HepG2 (cell line): ENCODE measurements around the gene ITPK1. TPM values are rescaled to one million over a fixed set of nuclear protein-coding genes. Genes with fewer than 3 reads are reported as not detected.

Experiments used
- ARID2 ChIP-seq: sonication (generic); formaldehyde crosslinking; IDR thresholded peaks from 2 replicates; pipeline ENCODE4 v1.8.1; 2022; ENCODE audit warnings: mild to moderate bottlenecking, missing genetic modification reagents, borderline replicate concordance
- DR1 ChIP-seq: sonication (generic); formaldehyde crosslinking; IDR thresholded peaks from 2 replicates; pipeline ENCODE4 v1.8.0; 2021; ENCODE audit warnings: mild to moderate bottlenecking, missing genetic modification reagents, inconsistent platforms
- ESRRA ChIP-seq: sonication (generic); formaldehyde crosslinking; IDR thresholded peaks from 2 replicates; pipeline ENCODE4 v1.5.1; 2020; ENCODE audit warnings: mild to moderate bottlenecking, low read depth, missing genetic modification reagents
- HNF4G ChIP-seq, 2 experiments: sonication (generic) in 1 of 2; formaldehyde crosslinking in 1 of 2; IDR thresholded peaks; 2 replicates each; pipeline versions ENCODE4 v1.4.0 to v1.6.1; 2011 to 2020; ENCODE audit warnings: borderline replicate concordance in 2 of 2, low read depth in 2 of 2, mild to moderate bottlenecking in 2 of 2, low read length in 1 of 2, missing genetic modification reagents in 1 of 2, moderate library complexity in 1 of 2
- JARID2 ChIP-seq: sonication (generic); formaldehyde crosslinking; IDR thresholded peaks from 2 replicates; pipeline ENCODE4 v1.8.1; 2023; ENCODE audit warnings: missing genetic modification reagents, inconsistent platforms; ENCODE audit not compliant: insufficient replicate concordance
- KDM5A ChIP-seq: fragments of 200-600 bp; sonication (generic); IDR thresholded peaks from 2 replicates; pipeline ENCODE4 v1.7.0; 2018; ENCODE audit warnings: antibody characterized with exemption, mild to moderate bottlenecking, low read length, borderline replicate concordance
- MTF2 ChIP-seq: sonication (generic); formaldehyde crosslinking; IDR thresholded peaks from 2 replicates; pipeline ENCODE4 v1.5.0; 2020; ENCODE audit warnings: missing genetic modification reagents, borderline replicate concordance
- NFE2L1 ChIP-seq: sonication (generic); formaldehyde crosslinking; IDR thresholded peaks from 2 replicates; pipeline ENCODE4 v1.4.0; 2020; ENCODE audit warnings: missing genetic modification reagents, mild to moderate bottlenecking, borderline replicate concordance
- RBM39 ChIP-seq: fragments of 200-400 bp; formaldehyde crosslinking; IDR thresholded peaks from one replicate; pipeline ENCODE4 v1.6.1; 2018; ENCODE audit warnings: antibody characterized with exemption, mild to moderate bottlenecking, low read depth, low read length; ENCODE audit not compliant: poor library complexity, severe bottlenecking
- ZNF343 ChIP-seq: sonication (generic); formaldehyde crosslinking; IDR thresholded peaks from 2 replicates; pipeline ENCODE4 v1.4.0; 2020; ENCODE audit warnings: mild to moderate bottlenecking, missing genetic modification reagents
- ZNF562 ChIP-seq: sonication (generic); formaldehyde crosslinking; IDR thresholded peaks from 2 replicates; pipeline ENCODE4 v1.8.0; 2022; ENCODE audit warnings: missing genetic modification reagents, borderline replicate concordance
- ZNF703 ChIP-seq: sonication (generic); formaldehyde crosslinking; IDR thresholded peaks from 2 replicates; pipeline ENCODE4 v1.5.1; 2020; ENCODE audit warnings: missing genetic modification reagents, mild to moderate bottlenecking, moderate library complexity, borderline replicate concordance
- polyA plus RNA-seq, 8 experiments: library from polyadenylated mRNA; depleted of rRNA in 3 of 8; stranded (reverse) in 7 of 8; unstranded in 1 of 8; fragments of >200 nt; fragmentation: Illumina TruSeq in 4 of 8; extraction: Trizol in 4 of 8; gene quantifications; 2 replicates each; pipeline versions ENCODE4 v1.2.1 to v1.2.3, GENCODE V29; 2011 to 2016; ENCODE audit warnings: low read depth in 4 of 8, missing spikeins in 1 of 8, mixed read lengths in 1 of 8; ENCODE audit not compliant: insufficient read depth in 1 of 8
- total RNA-seq, 5 experiments: library from RNA; depleted of rRNA; stranded (reverse); fragments of >200 nt; fragmentation: Illumina TruSeq; extraction: Trizol; gene quantifications; 2 replicates each; pipeline ENCODE4 v1.2.3, GENCODE V29; 2016; ENCODE audit warnings: low read depth in 1 of 5
- TF ChIP-seq, protein P1 (sequence below): sonication (generic); formaldehyde crosslinking; IDR thresholded peaks from 2 replicates; pipeline ENCODE4 v1.5.0; 2020; ENCODE audit warnings: mild to moderate bottlenecking, missing genetic modification reagents, moderate library complexity
- TF ChIP-seq, protein P2 (sequence below): sonication (generic); formaldehyde crosslinking; IDR thresholded peaks from 2 replicates; pipeline ENCODE4 v1.8.0; 2022; ENCODE audit warnings: missing genetic modification reagents, low read depth, mild to moderate bottlenecking, borderline replicate concordance
- TF ChIP-seq, protein P3 (sequence below): sonication (generic); formaldehyde crosslinking; IDR thresholded peaks from 2 replicates; pipeline ENCODE4 v1.5.1; 2020; ENCODE audit warnings: mild to moderate bottlenecking, missing genetic modification reagents, borderline replicate concordance
- TF ChIP-seq, protein P4 (sequence below), 2 experiments: sonication (generic) in 1 of 2; formaldehyde crosslinking in 1 of 2; IDR thresholded peaks; 2 replicates each; pipeline versions ENCODE4 v1.5.1 to v1.6.1; 2011 to 2020; ENCODE audit warnings: borderline replicate concordance in 1 of 2, low read depth in 1 of 2, low read length in 1 of 2, mild to moderate bottlenecking in 1 of 2, missing genetic modification reagents in 1 of 2, moderate library complexity in 1 of 2

Gene ITPK1
- total and polyA plus RNA-seq, 2 of the 13 experiments (the other 11 are each of a cell fraction or from before 2014, with no cell fraction given) = 20.5 to 47.5 TPM

DNA sequence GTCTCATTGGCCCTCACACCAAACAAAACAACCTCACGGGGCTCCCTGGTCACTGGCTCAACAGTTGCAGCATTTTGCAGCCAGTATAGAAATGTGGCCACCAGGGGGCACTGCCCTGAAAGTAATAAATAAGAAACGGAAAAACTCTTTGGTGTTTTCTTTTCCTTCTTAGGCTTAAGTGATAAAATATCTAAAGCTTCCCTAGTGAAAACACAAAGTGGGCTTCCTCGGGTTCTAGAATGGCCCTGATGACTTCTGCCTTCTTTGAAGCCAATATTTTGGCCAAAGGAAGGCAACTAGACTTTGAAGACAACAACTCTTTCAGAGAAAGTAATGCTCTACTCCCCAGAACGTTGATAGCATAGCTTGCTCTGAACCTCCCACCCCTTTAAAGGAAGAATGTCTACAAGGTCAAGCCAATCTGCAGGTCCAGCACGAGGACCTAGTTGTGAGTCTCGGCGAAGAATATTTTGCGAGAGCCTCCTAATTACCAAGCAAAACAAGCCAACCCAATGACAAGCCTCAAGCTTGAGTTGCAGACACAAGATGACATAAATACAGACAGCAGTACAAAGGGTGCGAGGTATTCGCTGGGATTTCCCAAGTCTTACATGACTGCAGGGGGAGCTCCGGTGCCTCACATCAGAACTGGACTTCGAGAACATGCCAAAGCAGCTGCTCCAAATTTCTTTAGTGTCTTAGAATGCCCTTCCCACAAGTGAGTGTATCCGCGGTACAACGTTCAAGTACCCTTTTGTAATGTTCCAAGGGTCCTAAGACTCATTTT lies 2.6 kb downstream of the ITPK1 start (continued):
- TF ChIP-seq KDM5A (no peak; the same call in 1 of the 2 replicates), ZNF562 (CRISPR knock-in tag) (no peak), DR1 (no peak), ZNF703 (no peak), ZNF343 (no peak), MTF2 (CRISPR knock-in tag) (no peak), ARID2 (CRISPR knock-in tag) (no peak), ESRRA (CRISPR knock-in tag) (no peak), HNF4G (IDR thresholded peaks at IDR 0.05; ENCODE audit: borderline replicate concordance, low read depth, low read length) (peak; percentile 46; the same call in 1 of the 2 replicates), HNF4G (CRISPR knock-in tag; IDR thresholded peaks at IDR 0.05; ENCODE audit: borderline replicate concordance, low read depth) (no peak), RBM39 (no peak), NFE2L1 (CRISPR knock-in tag) (no peak), JARID2 (CRISPR knock-in tag) (no peak)
- TF ChIP-seq, protein P1, sequence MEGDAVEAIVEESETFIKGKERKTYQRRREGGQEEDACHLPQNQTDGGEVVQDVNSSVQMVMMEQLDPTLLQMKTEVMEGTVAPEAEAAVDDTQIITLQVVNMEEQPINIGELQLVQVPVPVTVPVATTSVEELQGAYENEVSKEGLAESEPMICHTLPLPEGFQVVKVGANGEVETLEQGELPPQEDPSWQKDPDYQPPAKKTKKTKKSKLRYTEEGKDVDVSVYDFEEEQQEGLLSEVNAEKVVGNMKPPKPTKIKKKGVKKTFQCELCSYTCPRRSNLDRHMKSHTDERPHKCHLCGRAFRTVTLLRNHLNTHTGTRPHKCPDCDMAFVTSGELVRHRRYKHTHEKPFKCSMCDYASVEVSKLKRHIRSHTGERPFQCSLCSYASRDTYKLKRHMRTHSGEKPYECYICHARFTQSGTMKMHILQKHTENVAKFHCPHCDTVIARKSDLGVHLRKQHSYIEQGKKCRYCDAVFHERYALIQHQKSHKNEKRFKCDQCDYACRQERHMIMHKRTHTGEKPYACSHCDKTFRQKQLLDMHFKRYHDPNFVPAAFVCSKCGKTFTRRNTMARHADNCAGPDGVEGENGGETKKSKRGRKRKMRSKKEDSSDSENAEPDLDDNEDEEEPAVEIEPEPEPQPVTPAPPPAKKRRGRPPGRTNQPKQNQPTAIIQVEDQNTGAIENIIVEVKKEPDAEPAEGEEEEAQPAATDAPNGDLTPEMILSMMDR = peak; percentile 76
- TF ChIP-seq, protein P2, sequence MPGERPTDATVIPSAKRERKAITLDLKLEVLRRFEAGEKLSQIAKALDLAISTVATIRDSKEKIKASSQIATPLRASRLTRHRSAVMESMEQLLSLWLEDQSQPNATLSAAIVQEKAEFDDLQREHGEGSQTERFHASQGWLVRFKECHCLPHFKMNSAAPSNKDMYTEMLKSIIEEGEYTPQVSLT (CRISPR knock-in tag) = no peak
- TF ChIP-seq, protein P3, sequence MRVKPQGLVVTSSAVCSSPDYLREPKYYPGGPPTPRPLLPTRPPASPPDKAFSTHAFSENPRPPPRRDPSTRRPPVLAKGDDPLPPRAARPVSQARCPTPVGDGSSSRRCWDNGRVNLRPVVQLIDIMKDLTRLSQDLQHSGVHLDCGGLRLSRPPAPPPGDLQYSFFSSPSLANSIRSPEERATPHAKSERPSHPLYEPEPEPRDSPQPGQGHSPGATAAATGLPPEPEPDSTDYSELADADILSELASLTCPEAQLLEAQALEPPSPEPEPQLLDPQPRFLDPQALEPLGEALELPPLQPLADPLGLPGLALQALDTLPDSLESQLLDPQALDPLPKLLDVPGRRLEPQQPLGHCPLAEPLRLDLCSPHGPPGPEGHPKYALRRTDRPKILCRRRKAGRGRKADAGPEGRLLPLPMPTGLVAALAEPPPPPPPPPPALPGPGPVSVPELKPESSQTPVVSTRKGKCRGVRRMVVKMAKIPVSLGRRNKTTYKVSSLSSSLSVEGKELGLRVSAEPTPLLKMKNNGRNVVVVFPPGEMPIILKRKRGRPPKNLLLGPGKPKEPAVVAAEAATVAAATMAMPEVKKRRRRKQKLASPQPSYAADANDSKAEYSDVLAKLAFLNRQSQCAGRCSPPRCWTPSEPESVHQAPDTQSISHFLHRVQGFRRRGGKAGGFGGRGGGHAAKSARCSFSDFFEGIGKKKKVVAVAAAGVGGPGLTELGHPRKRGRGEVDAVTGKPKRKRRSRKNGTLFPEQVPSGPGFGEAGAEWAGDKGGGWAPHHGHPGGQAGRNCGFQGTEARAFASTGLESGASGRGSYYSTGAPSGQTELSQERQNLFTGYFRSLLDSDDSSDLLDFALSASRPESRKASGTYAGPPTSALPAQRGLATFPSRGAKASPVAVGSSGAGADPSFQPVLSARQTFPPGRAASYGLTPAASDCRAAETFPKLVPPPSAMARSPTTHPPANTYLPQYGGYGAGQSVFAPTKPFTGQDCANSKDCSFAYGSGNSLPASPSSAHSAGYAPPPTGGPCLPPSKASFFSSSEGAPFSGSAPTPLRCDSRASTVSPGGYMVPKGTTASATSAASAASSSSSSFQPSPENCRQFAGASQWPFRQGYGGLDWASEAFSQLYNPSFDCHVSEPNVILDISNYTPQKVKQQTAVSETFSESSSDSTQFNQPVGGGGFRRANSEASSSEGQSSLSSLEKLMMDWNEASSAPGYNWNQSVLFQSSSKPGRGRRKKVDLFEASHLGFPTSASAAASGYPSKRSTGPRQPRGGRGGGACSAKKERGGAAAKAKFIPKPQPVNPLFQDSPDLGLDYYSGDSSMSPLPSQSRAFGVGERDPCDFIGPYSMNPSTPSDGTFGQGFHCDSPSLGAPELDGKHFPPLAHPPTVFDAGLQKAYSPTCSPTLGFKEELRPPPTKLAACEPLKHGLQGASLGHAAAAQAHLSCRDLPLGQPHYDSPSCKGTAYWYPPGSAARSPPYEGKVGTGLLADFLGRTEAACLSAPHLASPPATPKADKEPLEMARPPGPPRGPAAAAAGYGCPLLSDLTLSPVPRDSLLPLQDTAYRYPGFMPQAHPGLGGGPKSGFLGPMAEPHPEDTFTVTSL = no peak
- TF ChIP-seq, protein P4, sequence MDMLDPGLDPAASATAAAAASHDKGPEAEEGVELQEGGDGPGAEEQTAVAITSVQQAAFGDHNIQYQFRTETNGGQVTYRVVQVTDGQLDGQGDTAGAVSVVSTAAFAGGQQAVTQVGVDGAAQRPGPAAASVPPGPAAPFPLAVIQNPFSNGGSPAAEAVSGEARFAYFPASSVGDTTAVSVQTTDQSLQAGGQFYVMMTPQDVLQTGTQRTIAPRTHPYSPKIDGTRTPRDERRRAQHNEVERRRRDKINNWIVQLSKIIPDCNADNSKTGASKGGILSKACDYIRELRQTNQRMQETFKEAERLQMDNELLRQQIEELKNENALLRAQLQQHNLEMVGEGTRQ (IDR thresholded peaks at IDR 0.05; ENCODE audit: low read depth, low read length) = no peak
- TF ChIP-seq, protein P4 (CRISPR knock-in tag; IDR thresholded peaks at IDR 0.05; ENCODE audit: borderline replicate concordance) = no peak
